ENCODE results near the gene EFNA2.
"Not testable (repeated sequence)": the region's sequence is repeated elsewhere in the genome, so short reads cannot be mapped to it uniquely, and the experiment has no call there.

The EFNA2 gene

DNA sequence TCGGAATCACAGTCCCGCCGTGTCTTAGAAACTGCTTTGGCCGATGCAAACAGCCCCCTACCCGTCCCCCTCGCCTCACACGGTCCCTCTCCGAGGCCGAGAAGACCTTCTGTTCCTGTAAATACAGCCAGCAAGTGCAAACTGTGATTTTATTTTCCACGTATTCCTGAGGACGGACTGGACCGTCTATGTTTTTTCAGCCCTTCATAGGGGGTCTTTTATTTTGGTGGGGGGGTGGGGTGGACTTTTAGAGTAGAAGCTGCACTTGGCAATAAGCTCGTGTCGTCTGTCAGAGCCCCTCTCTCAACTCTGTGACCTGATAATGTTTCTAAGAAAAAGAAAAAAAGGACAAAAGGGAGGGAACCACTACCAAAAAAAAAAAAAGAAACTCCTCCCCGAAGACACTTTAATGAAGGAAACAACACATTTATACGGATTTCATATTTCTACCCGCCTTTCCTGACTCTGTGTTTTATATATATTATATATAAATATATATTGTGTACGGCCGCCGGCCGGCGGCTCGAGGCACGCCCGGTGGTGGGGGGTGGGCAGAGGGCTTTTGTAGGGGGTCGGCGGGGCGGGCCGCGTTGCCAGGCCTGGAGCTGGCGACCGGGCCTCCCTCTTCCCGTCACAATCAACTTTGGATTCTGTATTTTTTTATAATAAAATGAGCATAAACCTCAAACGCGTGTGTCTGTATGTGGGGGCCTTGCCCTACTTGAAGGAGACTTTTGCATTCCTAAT lies 15.2 kb downstream of the EFNA2 start:
- no peak for ATAC-seq

DNA sequence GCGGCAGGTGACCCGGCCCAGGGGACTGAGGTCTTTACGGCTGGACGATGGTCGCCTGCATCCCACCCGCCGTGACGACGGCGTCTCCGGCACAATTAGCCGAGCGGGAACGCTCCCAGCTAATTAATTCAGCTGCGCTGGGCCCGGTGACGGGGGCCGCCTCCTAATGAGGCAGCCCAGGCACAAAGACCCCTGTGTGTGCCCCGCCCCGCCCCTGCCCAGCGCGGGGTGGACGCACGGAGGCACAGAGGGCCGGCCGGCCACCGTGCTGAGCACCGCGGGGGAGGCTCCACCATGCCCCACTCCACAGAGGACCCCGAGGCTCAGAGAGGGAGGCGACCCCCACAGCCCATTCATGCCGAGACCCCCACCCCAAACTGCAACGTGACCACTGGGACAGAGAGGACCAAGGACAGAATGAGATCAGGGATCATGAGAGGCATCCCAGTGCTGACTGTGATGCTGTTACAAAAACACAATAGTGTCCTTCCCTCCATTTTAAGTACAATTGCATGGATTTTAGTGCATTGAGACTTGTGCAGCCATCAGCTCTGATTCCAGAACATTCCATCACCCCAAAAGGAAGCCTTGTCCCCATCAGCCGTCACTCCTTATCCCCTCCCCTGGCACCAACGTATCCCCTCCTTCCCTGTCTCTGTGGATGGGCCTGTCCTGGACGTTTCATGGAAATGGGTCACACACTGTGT lies 17.0 kb downstream of the EFNA2 start:
- ATAC-seq: no peak

DNA sequence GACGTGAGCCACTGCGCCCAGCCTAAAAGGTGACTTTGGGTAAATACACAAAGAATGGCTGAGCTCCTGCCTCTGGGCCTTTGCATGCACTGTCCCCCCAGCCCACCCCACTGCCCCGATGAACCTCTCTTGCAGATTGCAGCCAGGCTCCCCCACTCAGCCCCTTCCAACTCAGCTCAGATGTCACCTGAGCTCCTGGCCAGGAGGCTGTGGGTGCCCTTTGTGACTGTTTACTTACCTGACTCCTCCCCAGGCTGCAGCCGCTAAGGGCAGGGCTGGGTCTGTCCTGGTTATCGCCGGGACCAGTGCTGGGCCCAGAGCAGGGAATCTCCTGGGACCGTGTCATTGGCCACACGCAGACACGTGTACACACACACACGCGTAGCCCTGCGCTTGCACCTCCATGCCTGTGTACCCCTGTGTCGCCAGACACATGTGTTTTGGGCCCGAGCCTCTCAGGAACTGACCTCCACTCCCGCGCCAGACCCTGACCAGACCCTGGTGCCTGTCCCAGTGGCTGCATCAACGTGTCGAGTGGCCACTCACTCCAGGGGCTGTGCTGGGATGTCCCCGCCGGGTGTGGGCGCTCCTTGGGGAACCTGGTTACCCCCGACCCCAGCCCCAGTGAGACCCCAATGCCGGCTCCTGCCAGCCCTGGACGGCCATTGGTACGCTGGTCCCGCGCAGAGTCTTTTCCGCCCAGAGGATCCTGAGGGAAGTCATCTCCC lies 18.7 kb downstream of the EFNA2 start:
- ATAC-seq: no peak

GRCh38 chr19:1305354-1305753 lies 19.7 kb downstream of the EFNA2 start:
- not testable (repeated sequence) for ATAC-seq

DNA sequence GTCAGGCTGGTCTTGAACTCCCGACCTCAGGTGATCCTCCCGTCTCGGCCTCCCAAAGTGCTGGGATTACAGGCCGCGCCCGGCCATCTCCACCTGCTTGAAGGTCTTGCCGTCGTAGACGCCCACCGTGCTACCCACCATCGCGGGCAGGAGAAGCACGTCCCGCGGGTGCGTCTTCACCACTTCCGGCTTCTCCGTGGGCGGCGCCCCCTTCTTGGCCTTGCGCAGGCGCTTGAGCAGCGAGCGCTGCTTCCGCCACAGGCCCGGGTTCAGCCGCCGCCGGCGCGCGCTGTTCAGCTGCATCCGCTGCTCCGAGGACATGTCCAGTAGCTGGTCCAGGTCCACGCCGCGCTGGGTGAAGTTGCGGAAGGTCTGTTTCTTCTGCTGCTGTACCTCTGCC lies 21.6 kb downstream of the EFNA2 start:
- no peak for ATAC-seq

- ATAC-seq: no peak
Observed at GRCh38 chr19:1307755-1308303, 22.2 kb downstream of the EFNA2 start.

DNA sequence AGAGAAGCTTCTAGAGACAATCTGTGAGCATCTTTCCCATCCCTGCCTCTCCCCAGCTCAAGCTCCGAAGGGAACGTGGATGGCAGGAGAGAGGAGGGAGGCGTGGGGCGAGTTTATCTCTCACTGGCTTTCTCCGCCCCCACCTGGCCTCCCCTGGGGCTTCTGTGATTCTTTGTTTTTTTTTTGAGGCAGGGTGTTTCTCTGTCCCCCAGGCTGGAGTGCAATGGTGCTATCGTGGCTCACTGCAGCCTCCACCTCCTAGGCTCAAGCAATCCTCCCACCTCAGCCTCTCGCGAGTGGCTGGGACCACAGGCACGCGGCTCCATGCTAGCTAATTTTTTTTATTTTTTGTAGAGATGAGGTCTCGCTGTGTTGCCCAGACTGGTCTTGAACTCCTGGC lies 23.0 kb downstream of the EFNA2 start:
- ATAC-seq: no peak

- ATAC-seq: no peak
Observed at GRCh38 chr19:1309977-1310852, 24.5 kb downstream of the EFNA2 start.

GRCh38 chr19:1310853-1311180 lies 25.1 kb downstream of the EFNA2 start:
- no peak for ATAC-seq

GRCh38 chr19:1311543-1312091 lies 25.9 kb downstream of the EFNA2 start:
- no peak for ATAC-seq

DNA sequence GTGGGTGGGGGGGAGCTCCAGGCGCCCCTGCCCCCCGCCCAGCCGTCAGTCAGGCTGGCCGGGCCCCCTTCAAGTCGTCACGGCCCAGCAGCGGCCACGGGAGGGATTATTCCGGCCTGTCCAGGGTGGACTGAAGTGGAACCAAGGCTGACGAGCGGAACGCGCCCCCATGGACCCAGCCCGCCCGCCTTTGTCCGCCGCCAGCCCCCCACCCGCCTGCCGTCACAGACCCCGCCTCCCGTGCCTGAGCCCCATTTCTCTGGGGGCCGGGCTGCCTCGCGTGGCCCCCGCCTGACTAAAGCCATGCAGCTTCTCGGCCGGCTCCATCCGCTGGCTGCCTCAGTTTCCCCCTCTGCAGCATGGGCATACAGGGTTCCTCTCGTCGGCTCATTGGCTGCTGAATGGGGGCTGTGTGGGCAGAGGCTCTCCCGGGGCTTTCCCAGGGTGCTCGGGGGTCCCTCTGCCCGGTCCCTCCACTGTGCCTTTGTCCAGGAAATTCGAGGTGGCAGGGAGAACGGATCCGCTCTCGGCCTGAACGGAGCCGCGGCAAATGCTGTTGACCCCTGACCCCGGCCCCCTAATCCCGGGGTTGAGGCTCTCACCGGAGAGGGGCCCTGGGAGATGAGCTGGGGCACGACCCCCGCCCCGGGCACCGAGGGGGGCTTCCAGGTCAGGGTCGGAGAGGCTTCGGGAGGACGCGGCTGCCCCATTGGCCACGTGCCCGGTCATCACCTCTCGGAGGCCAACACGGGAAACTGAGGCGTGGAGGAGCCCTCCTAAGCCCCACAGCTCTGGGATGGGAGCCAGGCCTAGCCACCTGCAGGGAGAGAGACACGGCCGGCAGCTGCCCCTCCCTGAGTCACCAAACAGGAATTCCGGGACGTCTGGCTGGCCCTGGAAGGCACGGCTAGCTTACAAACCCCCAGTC lies 27.4 kb downstream of the EFNA2 start:
- no peak for ATAC-seq

DNA sequence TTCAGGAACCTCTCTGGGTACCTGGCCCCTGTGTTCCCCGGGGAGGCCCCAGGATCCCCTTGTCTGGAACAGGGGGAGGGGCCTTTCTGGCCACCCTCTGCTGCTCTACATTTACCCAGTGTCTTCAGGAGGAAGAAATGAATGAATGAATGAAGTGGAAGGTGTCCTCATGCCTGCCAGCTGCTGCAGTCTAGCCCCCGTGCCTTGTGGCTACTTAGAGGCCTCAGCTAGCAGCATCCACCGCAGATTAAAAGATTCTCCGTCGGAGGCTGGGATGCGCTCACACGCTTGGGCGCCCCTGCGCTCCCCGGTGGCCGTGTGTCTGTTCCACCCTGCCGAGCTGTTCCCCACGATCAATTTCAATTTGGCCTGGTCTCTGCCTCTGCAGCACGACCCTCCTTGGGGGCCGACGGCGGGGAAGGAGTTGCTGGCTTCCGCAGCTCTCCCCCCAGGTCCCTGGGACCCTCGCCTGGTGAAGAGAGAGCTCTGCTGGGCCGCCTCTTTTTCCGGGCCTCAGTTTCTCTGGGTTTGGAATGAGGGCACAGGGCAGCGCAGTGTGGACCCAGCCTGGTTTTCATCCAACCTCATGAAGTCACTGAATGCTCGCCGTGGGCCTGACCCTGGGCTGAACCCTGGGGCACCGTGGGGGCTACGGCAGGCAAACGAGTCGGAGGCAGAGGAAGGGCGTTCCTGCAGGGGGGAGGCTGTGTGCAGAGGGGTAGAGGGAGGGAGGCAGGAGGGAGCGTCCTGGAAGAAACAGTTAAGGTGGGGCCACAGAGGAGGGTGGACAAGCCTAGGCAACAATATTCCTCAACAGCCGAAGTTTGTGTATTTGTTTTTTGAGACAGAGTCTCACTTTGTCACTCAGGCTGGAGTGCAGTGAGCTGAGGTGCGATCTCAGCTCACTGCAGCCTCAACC lies 28.3 kb downstream of the EFNA2 start:
- no peak for ATAC-seq

GRCh38 chr19:1315470-1316166 lies 29.9 kb downstream of the EFNA2 start:
- ATAC-seq: peak in 1 of 2 donors; percentile 45

DNA sequence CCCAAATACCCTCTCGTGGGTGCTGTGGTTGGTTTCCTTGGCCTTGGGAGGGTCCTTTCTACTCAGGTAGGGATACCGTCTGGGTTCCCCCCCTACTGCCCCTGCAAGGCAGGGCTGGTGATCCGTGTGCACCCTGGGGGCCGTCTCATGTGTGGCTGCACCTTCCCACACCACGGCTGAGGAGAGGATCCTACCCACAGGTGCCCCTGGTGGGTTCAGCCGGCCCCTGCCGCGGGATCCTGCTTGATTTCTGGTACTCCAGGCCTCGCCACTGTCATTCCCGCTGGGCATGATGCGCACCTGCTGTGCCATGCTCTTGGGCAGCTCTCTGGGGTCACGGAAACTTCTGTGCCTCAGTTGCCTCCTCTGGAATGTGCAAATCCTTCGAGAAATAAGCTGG lies 30.8 kb downstream of the EFNA2 start:
- no peak for ATAC-seq

DNA sequence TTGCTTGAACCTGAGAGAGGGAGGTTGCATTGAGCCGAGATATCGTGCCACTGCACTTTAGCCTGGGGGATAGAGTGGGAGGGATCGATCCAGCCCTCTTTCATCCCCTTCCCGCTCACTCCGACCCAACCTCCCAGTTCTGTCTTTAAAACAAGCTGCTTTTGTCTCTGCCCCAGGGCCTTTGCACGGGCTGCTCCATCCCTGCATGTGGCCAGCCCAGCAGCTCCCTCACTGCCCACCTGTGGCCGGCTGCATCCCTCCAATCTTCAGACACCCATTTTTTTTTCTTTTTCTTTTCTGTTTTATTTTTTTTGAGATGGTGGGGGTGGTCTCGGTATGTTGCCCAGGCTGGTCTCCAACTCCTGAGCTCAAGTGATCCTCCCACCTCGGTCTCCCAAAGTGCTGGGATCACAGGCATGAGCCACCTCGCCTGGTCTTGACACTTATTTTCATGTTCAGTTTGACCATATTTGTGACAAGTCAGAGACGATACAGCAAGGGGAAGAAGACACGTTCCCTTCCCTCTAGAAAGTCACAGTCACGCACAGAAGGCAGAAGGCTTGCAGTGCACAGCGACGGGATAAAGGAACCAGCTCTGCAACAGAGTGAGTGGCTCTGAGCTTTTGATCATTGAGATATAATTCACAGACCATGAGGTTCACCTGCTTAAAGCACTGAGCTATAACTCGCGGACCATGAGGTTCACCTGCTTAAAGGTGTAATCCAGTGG lies 31.8 kb downstream of the EFNA2 start:
- ATAC-seq: no peak

GRCh38 chr19:1318678-1319471 lies 33.2 kb downstream of the EFNA2 start:
- no peak for ATAC-seq

- ATAC-seq: not testable (repeated sequence)
Observed at GRCh38 chr19:1320282-1320650, 34.6 kb downstream of the EFNA2 start.

- no peak for ATAC-seq
Observed at GRCh38 chr19:1321539-1321938, 35.9 kb downstream of the EFNA2 start.
